Heart left ventricle (tissue), 13 donors: ENCODE measurements around the gene OSMR.

Source experiments
- CTCF ChIP-seq, 12 donors: fragments of 200-600 bp; sonication (generic) in 4 of 12; IDR thresholded peaks; one replicate each; pipeline versions ENCODE4 v1.5.0 to v1.8.0; 2018 to 2022; ENCODE audit warnings: antibody characterized with exemption in 12 of 12, mild to moderate bottlenecking in 5 of 12
- POLR2A ChIP-seq, 2 donors: fragments of 450-650 bp; IDR thresholded peaks; one replicate each; pipeline ENCODE4 v1.6.1; 2017; ENCODE audit warnings: antibody characterized with exemption in 2 of 2, mild to moderate bottlenecking in 2 of 2, moderate library complexity in 2 of 2
- donor health status: ischemic (EF 13 %, LVEDD 7.1; RV severe dilation, severe dysfunction).
- donor health status: DM: no; HTN: yes; CAD: no.
- donor health status: DM: no; HTN: no; CAD: no.
- donor health status: ischemic (EF 25% LVEDD 6.9; RV normal size, moderate dysfunction).
- donor health status: ischemic (EF 25% LVEDD 5.7; RV mildly dilated, moderate dysfunction).
- donor health status: ischemic (EF 35%, LVEDD 5.7; RV mildly dilated, moderate dysfunction).
- donor health status: nonischemic (EF 11% LVEDD 7.7; RV severe dilation, severe dysfunction).
- donor health status: DM: yes; HTN: yes; CAD: no.
- donor health status: PGD.
- donor health status: ischemic (EF 29% LVEDD 5.4; RV normal size, mild dysfunction).
- donor health status: nonischemic (EF 23%, LVEDD 6.1; RV moderate dilation, normal function).

- TF ChIP-seq CTCF (IDR thresholded peaks at IDR 0.05): no peak
- TF ChIP-seq POLR2A (IDR thresholded peaks at IDR 0.05): no peak
Observed at GRCh38 chr5:38867032-38867398, 21.2 kb downstream of the OSMR start.
